HG03097 (cell line): ENCODE results near the gene CPAMD8.
"Not testable (repeated sequence)": the region's sequence is repeated elsewhere in the genome, so short reads cannot be mapped to it uniquely, and the experiment has no call there.

Experiments used
- ATAC-seq: cut with Tn5 transposase; IDR thresholded peaks from one replicate; pipeline ENCODE4 v1.9.1; 2021; ENCODE audit not compliant: unreplicated experiment, low FRiP score

The CPAMD8 gene

DNA sequence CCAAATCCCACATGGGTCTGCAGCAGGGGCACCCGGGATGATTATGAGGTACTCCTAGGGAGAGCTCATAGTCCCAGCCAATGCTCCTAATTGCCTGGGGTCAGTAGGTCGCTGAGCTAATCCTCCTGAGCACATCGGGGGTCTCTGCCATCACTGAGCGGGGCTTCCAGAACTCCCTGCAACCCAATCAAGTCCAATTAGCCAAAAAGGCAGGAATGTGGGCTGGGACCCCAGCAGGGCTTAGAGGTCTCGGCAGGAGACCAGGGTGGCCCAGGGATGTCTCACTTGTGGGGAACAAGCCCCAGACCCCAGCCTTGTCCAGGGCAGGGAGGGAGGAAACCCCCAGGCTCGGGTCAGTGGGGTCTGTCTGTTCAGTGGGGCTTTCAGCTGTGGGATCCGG is 17.1 kb upstream of the CPAMD8 start:
- ATAC-seq, result no peak

DNA sequence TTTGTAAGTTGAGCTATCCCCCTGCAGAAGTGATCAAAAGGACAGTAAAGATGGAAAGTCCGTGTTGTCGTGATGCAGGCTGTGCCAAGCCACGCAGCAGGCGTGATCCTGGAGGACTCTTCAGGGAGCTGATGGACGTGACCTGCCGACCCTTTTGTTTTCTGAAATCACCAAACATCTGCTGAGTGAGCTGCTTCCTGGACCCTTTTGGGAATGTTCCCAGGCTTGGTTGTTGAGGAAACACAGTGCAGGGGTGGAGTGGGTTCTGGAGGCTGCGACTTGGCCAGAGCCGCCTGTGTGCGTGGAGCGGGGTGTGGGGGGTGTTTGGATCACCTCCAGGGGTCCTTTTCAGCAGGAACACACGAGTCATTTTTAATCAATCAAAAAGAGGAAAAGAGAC is 15.4 kb upstream of the CPAMD8 start:
- ATAC-seq, result no peak

DNA sequence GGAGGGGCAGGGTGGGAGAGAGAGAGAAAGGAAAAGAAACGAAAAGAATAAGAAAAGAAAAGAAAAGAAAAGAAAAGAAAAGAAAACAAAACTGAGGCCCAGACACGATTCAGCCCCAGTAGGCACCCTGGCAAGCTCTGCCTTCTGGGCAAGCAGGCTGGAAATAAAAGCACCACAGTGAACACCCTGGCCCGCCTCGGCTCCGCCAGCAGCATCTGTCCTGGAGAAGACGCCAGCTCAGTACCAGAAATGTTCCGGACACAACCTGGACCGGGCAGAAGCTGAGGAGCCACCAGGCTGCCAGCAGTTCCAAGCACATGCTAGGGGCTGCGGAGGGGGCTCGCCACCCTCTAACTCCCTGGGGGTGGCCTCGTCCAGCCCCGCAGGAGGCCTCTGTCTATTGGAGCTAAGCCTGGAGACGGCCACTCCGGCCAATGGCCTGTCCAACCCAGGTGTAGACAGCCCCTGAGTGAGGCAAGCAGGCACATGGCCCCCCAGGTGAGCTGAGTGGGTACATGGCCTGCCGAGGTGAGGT is 11.4 kb upstream of the CPAMD8 start:
- no peak for ATAC-seq

DNA sequence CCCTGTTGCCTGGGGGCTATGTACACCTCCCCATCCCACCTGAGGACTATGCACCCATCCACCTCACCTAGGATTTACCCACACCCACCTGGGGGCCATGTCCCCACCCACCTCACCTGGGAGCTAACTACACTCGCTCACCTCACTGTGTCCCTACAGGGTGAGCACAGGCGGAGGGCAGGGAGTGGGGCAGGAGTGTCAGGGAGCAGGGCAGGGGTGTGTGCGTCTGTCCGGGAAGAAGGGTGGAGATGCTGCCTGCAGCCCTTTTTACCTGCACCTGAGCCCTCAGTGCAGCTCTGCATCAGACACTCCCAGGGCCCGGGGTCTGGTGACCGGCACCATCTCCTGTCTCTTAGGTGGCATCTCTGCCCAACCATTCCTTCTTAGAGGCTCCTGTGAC is 10.6 kb upstream of the CPAMD8 start:
- ATAC-seq, result no peak

DNA sequence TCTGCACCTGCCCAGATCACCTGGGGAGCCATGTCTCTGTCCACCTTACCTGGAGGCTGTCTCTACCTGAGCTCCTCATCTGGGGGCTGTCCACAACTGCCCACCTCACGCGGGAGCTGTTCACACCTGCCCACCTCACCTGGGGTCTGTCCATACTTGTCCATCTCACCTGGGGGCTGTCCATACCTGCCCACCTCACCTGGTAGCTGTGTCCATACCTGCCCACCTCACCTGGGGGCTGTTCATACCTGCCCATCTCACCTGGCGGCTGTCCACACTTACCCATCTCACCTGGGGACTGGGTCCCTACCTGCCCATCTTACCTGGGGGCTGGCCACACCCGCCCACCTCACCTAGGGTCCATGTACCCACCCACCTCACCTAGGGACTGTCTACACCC is 10.0 kb upstream of the CPAMD8 start:
- ATAC-seq, result no peak

DNA sequence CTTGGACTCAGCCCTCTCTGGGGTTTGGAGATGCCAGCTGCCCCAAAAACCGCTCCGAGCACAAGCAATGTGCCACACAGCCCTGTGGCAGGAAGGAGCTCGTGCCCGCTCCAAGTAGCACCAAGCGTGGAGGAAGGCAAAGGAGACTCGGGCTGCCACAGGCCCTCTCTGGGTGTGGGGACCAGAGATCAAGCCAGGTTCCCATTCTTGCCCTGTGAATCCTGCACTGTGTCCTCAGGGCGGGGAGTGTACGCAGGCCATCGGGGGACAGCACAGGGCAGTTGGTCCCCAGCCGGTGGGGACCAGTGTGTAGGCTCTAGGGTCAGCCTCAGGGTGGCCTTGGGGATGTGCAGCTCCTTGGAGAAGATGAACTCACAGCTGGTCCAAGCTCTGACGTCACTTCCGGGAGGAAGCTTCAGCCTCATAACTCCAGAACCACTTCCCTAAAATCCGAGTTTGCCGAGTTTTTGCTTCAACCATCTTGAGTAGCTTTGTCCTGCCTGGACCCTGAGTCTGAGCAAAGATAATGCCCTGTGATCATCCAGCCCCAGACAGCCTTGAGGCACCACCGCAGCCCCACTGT is 9.3 kb upstream of the CPAMD8 start:
- ATAC-seq, result no peak

DNA sequence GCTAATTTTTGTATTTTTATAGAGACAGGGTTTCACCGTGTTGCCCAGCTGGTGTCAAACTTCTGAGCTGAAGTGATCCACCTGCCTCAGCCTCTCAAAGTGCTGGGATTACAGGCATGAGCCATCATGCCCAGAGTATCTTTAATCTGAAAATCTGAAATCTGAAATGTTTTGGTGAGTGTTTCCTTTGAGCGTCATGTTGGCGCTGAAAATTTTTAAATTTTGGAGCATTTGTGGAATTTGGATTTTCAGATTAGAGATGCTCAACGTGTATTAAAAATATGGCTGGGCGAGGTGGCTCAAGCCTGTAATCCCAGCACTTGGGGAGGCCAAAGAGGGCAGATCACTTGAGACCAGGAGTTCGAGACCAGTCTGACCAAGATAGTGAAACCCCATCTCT is 5.1 kb upstream of the CPAMD8 start:
- ATAC-seq, result no peak

DNA sequence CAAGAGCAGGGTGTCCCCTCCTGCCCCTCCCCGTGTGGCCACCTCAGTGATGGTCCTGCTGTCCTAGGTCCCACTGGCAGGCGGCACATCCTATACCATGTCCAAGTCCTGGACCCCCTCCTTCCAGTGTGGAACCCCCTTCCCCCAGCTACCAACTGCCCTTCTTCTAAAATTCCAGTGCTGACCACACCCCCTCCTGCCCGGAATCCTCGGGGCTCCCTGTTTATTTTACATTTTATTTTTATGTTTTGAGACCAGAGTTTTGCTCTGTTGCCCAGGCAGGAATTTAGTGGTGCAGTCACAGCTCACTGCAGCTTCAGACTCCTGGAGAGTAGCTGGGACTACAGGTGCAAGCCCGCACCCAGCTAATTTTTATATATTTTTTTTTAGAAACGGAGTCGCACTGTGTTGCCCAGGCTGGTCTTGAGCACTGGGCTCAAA is 945 bp upstream of the CPAMD8 start:
- ATAC-seq, result no peak

DNA sequence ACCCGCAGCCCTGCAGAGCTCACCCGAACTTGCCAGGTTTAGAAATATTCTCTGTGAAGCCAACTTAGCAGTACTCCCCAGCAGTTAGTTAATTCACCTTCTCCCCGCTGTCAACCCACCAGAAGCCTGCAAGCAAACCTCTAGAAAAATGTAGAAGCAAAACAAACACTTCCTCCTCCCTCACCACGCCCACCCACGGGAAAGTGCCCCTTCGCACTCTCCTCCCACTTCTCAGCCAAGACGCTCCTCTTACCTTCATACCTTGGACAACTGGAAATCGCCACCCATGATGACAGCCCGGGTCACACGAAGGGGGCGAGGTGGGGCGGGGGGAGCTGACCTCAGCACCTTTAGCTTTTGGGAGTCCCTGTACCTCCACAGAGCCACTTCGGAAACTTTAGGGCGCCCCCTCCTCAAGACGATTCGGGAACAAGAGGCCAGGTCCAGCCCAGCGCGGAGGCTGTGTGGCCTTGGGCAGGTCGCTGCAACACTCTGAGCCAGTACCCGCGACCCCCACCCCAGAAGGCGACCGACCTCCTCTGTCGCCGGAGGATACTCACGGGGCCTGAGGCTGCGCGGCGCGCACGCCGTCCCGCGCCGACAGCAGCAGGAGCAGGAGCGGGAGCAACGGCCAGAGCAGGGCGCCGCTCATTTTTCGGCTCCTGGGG is 485 bp downstream of the CPAMD8 start:
- ATAC-seq, result no peak

DNA sequence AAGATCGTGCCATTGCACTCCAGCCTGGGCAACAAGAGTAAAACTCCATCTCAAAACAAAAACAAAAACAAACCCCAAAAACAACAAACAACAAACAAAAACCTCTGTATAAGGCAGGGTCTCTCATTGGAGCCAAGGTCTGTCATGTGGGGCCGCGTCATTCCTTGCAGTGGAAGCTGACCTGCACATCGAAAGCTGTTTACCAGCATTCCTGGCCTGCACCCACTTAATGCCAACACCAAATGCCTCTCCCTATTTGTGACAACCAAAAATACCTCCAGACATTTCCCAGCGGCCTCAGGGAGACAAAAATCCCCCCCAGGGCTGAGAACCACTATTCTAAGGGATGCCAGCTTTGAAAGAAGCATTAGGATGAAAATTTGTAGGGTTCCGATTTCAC is 1.2 kb downstream of the CPAMD8 start:
- no peak for ATAC-seq

DNA sequence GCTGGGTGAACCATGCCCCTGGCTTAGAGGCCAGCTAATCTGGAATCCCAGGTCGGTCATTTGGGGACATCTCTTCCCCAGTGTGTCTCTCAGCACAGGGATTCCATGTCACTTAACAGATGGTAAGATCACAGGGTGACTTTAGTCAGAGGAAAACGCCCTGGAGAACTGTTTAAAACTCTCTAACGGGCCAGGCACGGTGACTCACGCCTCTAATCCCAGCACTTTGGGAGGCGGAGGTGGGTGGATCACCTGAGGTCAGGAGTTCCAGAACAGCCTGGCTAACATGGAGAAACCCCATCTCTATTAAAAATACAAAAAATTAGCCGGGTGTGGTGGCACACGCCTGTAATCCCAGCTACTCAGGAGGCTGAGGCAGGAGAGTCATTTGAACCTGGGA is 1.7 kb downstream of the CPAMD8 start:
- not testable (repeated sequence) for ATAC-seq

DNA sequence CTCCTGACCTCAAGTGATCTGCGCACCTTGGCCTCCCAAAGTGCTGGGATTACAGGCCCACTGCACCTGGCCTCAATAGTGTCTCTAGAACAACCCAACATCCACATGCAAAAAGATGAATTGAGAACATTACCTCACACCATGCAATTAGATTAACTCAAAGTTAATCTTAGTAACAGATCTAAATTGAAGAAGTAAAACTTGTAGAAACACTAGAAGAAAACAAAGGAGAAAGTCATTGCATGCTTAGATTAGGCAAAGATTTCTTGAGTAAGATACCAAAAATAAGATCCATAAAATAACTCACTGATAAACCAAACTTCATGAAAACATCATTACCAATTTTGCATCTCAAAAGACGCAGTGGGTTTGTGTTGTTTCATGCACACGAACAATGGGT is 2.8 kb downstream of the CPAMD8 start:
- ATAC-seq, result no peak

DNA sequence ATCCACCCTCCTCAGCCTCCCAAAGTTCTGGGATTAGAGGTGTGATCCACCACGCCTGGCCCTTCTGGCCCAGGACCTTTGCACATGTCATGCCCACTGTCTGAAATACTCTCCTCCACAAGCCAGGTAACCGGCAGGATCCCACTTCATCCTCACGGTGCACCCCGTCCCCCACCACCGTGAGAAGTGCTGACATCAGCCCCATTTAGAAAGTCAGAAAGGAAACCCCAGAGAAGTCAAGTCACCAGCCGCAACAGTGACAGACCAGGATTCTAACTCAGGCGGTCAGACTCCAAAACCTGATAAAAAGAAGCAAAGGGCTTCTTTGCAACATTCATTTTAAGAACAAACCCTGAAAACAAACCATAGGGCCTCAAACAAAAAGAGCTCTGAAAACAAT is 3.9 kb downstream of the CPAMD8 start:
- no peak for ATAC-seq

DNA sequence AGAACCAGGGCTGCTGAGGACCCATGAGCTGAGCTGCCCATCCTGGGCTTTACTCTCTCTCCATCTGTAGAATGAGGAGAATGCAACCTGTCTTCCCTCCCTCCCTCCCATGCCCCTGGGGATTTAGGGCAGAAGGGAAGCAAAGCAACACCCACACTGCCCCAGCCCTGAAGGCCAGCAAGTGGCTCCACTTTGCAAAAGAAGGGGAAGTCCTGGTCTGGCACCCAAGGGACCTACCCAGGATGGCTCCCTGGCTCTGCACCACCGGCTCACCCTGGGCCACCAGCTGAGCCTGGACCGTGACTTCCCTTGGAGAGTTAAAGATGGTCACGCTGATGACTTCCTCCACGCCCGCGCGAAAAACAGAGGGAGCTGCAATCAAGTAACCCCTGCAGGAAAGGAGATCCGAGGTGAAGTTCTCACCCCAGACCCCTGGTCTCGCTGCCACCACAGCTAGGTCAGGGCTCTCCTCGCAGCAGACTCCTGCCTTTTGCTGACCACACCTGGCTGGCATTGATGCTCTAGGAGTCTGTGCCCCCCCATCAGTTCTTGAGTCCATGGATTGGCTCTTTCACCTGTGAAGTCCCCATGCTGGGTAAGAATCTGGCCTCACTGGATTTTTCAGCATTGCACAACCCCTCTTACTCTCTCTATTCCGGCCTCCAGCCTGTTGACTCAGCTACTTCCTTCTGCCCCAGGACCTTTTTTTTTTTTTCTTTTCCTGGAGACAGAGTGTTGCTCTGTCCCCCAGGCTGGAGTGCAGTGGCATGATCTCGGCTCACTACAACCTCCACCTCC is 4.6 kb downstream of the CPAMD8 start:
- ATAC-seq, result no peak

DNA sequence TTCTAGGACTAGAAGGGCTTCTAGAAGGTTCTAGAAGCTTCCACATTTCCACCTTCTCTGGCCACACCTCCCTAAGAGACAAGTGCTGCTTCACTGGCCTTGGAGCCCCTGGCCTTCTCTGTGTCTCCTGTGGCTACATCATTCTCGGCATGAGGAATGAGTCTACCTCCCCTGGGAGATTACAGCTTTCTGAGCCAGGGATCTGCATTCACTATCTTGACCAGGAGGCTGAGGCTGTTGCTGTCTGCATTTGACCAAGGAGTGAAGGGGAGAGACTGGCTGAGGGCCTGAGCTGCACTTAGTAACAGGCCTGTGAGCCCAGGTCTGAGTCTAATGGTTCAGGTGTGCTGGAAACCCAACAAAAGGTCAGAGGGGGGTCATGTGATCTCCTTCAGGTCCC is 5.3 kb downstream of the CPAMD8 start:
- ATAC-seq, result no peak

DNA sequence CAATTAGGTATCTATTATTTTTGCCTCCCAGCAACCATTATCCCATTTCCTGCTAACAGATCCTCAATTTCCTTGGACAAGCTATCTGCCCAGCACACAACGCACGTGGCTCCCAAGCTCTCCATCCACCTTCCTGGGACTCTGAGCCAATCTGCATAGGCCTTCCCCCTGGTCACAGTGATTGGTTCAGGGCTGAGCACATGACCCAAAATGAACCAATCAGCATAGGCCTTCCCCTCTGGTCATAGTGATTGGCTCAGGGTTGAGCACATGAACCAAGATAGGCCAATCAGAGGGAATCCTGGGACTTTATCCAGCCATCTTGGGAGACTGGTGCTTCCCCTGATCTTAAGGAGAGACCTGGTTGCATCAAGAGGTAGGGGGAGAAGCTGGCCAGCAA is 5.8 kb downstream of the CPAMD8 start:
- ATAC-seq, result no peak

DNA sequence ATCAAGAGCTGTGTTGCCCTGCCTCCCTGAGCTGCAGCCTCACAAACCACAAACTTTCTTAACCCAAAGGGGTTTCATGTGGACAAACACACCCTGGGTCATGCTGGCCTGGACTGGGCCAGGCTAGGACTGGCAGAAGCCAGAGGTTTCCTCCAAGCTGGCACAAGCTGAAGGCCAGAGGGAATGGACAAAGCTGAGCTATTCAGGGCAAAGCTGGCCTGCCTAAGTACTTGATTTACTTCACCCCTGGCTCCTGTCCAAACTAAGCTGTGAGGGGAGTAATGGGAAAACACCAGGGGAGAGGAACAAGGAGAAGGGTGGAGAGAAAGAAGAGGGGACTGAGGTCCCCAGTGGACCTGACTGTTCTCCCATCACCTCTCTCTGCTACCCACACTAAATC is 6.2 kb downstream of the CPAMD8 start:
- ATAC-seq, result no peak

DNA sequence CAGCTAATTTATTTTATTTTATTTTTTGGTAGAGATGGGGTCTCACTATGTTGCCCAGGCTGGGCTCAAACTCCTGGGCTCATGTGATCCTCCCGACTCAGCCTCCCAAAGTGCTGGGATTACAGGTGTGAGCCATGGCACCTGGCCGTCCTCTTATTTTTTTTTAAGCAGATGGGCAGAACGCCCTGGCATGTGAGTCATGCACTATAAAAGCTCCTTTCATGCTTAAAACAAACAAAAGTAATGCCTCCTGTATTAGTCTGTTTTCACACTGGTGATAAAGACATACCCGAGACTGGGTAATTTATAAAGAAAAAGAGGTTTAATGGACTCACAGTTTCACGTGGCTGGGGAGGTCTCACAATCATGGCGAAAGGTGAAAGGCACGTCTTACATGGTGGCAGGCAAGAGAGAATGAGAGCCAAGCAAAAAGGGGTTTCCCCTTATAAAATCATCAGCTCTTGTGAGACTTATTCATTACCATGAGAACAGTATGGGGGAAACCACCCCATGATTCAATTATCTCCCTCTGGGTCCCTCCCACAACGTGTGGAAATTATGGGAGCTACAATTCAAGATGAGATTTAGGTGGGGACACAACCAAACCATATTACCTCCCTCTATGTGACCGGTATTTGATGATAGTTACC is 12.3 kb downstream of the CPAMD8 start:
- not testable (repeated sequence) for ATAC-seq

DNA sequence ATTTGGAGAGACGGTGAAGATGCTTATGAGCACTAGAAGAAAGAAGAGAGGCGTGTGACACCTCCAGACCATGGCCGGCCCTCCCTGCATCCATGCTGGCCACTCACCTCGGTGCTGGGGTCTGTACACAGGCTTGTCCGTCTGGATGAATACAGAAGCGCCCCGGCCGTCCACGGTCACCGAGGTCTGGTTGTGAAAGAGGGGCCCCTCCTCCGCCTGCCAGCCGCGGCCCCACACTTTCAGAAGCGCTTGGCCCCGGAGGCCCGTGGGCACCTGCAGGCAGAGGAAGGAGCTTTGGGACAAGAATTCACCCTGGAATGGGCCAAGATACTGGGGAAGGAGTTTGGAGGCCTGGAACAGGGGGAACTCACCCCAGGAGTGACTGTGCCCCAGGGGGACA is 15.1 kb downstream of the CPAMD8 start:
- no peak for ATAC-seq

DNA sequence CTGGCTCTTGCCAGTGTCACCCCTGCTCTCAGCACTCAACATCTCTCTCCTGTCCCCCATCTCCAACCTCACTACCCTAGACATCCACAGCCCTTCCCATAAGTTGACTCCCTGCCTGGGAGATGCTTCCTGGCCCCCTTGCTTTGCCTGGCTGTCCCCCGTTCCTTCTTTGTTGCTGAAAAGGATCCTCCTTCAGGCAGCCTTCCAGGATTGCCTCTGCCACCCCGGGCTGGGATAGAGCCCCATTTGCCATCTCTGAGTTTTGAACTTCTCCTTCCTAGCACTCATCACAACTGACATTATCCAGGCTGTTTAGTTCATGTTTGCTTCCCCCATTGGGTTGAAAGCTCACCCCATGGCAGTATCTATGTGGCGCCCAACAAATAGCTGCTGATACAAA is 20.0 kb downstream of the CPAMD8 start:
- no peak for ATAC-seq

DNA sequence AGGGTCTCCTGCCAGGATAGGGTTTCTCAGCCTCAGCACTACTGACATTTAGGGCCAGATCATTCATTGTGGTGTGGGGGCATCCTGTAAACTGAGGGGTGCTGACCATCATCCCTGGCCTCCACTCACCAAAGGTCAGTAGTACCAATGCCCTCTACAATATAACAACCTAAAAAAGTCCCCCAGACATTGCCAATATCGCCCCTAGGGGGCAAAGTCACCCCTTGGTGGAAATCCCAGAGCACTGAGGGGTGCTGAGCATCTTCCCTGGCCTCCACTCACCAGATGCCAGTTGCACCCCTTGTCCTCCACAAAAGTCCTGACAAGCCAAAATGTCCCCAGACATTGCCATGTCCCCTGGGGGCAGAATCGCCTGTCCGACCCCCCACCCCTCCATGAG is 21.6 kb downstream of the CPAMD8 start:
- no peak for ATAC-seq
